ENCODE results near the gene SMIM21. TPM values are rescaled to one million over a fixed set of nuclear protein-coding genes. Genes with fewer than 3 reads are reported as not detected.

Gene SMIM21
- total and polyA plus RNA-seq, 7 donors, result 0.60 TPM; not detected in 6

- Histone ChIP-seq H3K9me3 (no peaks in the 10 kb centered on the region), H3K4me1 (peaks cover 0 to 32% (median 12%) of the 10 kb centered on the region in 4 donors), H3K4me3 (no peak overlapping the region), H3K27ac (no peak overlapping the region), H3K27me3 (no peaks in the 10 kb centered on the region), H3K36me3 (no peaks in the 10 kb centered on the region)
- no peak for DNase-seq
- no peak for TF ChIP-seq EP300 (IDR thresholded peaks at IDR 0.05)
- WGBS, 2 donors, result 91 to 92% methylated on average over 7 of the region's 7 CpGs
- intact Hi-C loops (cut with DNase I), result loop anchor here (10.0 kb wide), 2 partner anchors 348 to 872 kb away; no protein-coding TSS in a partner anchor
Observed at GRCh38 chr18:75472396-75472795, 44.9 kb upstream of the SMIM21 start.

GRCh38 chr18:75471850-75472249 is 44.3 kb upstream of the SMIM21 start:
- H3K9me3 ChIP-seq, result no peaks in the 10 kb centered on the region
- intact Hi-C loops (cut with DNase I), result loop anchor here (10.0 kb wide), 2 partner anchors 347 to 873 kb away; no protein-coding TSS in a partner anchor
- H3K27me3 ChIP-seq, result no peaks in the 10 kb centered on the region
- no peak for TF ChIP-seq CTCF (IDR thresholded peaks at IDR 0.05)
- TF ChIP-seq POLR2A (IDR thresholded peaks at IDR 0.05), result no peak
- no peak for TF ChIP-seq EP300 (IDR thresholded peaks at IDR 0.05)
- TF ChIP-seq POLR2AphosphoS5 (IDR thresholded peaks at IDR 0.05), result no peak
- no peak overlapping the region for H3K4me3 ChIP-seq
- H3K36me3 ChIP-seq, result no peaks in the 10 kb centered on the region
- H3K4me1 ChIP-seq, result peaks cover 0 to 32% (median 12%) of the 10 kb centered on the region in 4 donors
- H3K27ac ChIP-seq, result no peak overlapping the region
- WGBS, 2 donors, result 85% methylated on average over 9 of the region's 9 CpGs
- no peak for DNase-seq

- no peak overlapping the region for H3K27ac ChIP-seq
- no peak for TF ChIP-seq EP300 (IDR thresholded peaks at IDR 0.05)
- no peak for TF ChIP-seq POLR2AphosphoS5 (IDR thresholded peaks at IDR 0.05)
- no peak for TF ChIP-seq CTCF (IDR thresholded peaks at IDR 0.05)
- no peak for TF ChIP-seq POLR2A (IDR thresholded peaks at IDR 0.05)
- no peaks in the 10 kb centered on the region for H3K36me3 ChIP-seq
- H3K27me3 ChIP-seq, result no peaks in the 10 kb centered on the region
- intact Hi-C loops (cut with DNase I), result no loop called here
- no peaks in the 10 kb centered on the region for H3K9me3 ChIP-seq
- no peak overlapping the region for H3K4me3 ChIP-seq
- WGBS, 2 donors, result 82 to 85% methylated on average over 5 of the region's 5 CpGs
- DNase-seq, result no peak
- peaks cover 0 to 3% (median under 1%) of the 10 kb centered on the region in 4 donors for H3K4me1 ChIP-seq
Observed at GRCh38 chr18:75467851-75468250, 40.3 kb upstream of the SMIM21 start.

- Histone ChIP-seq H3K4me1 (no peaks in the 10 kb centered on the region), H3K36me3 (no peaks in the 10 kb centered on the region), H3K9me3 (no peaks in the 10 kb centered on the region), H3K4me3 (no peak overlapping the region), H3K27ac (no peak overlapping the region), H3K27me3 (no peaks in the 10 kb centered on the region)
- DNase-seq, result no peak
- 93% methylated on average over 12 of the region's 12 CpGs for WGBS, 2 donors
- intact Hi-C loops (cut with DNase I), result no loop called here
- TF ChIP-seq POLR2A (IDR thresholded peaks at IDR 0.05), result no peak
- TF ChIP-seq POLR2AphosphoS5 (IDR thresholded peaks at IDR 0.05), result no peak
- TF ChIP-seq EP300 (IDR thresholded peaks at IDR 0.05), result no peak
Observed at GRCh38 chr18:75467281-75467795, 39.8 kb upstream of the SMIM21 start.

- Histone ChIP-seq H3K36me3 (no peaks in the 10 kb centered on the region), H3K27ac (no peak overlapping the region), H3K9me3 (no peaks in the 10 kb centered on the region), H3K27me3 (no peaks in the 10 kb centered on the region), H3K4me3 (no peak overlapping the region), H3K4me1 (no peaks in the 10 kb centered on the region)
- intact Hi-C loops (cut with DNase I), result no loop called here
- TF ChIP-seq POLR2A (IDR thresholded peaks at IDR 0.05), result no peak
- TF ChIP-seq POLR2AphosphoS5 (IDR thresholded peaks at IDR 0.05), result no peak
- no peak for TF ChIP-seq EP300 (IDR thresholded peaks at IDR 0.05)
- TF ChIP-seq CTCF (IDR thresholded peaks at IDR 0.05), result no peak
- DNase-seq, result no peak
- 94 to 96% methylated on average over 13 of the region's 13 CpGs for WGBS, 2 donors
Observed at GRCh38 chr18:75464356-75464755, 36.9 kb upstream of the SMIM21 start.
